GM19099 (cell line): Measurements from ENCODE around the gene HSPA4.

Experiments used
- POLR2A ChIP-seq: IDR thresholded peaks from 3 replicates; pipeline ENCODE4 v1.6.1; 2011; ENCODE audit warnings: low read depth; ENCODE audit not compliant: insufficient read length; ENCODE audit errors: extremely low read depth

Gene HSPA4

GRCh38 chr5:133051542-133052316 lies at the start of gene HSPA4:
TSS of gene HSPA4 (plus strand) at chr5:133052013. CDS start at chr5:133052251, 238 bp downstream.
- peak; percentile 97 for TF ChIP-seq POLR2A

DNA sequence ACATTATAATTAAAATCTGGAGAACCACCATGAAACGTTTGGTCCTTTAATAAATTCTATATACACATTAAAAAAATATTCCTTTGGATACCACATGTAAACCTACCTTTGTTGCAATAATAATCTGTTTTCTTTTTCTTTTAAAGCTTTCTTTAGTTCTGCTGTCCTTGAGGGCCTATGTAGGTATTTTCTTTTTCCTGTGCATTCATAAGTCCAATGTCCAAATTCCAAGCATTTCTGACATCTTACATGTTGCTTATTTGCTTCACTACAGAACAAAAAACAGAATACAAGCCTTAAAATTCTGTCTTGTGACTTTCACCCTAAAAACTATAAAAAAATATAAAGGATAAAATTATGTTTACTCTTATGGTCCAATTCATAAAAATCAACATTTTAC lies 45.2 kb upstream of the HSPA4 start:
- TF ChIP-seq POLR2A: no peak

GRCh38 chr5:133015466-133015865 lies 36.3 kb upstream of the HSPA4 start:
- no peak for TF ChIP-seq POLR2A

GRCh38 chr5:133017964-133018363 lies 33.8 kb upstream of the HSPA4 start:
- no peak for TF ChIP-seq POLR2A

GRCh38 chr5:133025804-133026663 lies 25.8 kb upstream of the HSPA4 start, which contains the start of gene ZCCHC10:
TSS of gene ZCCHC10 (minus strand) at chr5:133026549. CDS start at chr5:133026537, 12 bp downstream.
- peak; percentile 90 for TF ChIP-seq POLR2A

- TF ChIP-seq POLR2A: no peak
Observed at GRCh38 chr5:133026664-133027153, 25.1 kb upstream of the HSPA4 start.

- no peak for TF ChIP-seq POLR2A
Observed at GRCh38 chr5:133029416-133029815, 22.4 kb upstream of the HSPA4 start.

DNA sequence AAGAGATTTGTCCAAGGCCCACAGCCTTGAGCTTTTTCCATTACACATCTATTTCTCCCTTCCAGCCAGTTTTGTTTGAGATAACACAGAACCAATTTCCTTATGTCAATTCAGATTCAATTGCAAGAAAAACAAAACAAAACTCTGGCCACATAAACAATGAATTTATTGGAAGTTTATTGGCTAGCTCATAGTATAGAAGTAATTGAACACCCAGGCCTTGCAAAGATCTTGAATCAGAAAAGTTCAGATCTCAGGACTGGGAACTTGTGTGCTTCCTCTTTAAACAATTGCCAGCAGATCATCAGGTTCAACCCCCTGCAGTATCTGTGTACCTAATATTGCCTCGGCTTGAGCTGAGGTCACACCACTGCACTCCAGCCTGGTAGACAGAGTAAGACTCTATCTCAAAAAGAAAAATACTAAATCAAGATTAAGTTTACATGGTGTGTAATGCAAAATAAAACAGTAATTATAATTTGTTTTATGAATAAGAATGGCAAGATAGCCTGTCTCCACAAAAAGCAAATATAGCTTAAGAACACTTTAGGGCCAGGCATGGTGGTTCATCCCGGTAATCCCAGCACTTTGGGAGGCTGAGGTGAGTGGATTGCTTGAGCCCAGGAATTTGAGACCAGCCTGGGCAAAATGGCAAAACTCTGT lies 21.3 kb upstream of the HSPA4 start:
- no peak for TF ChIP-seq POLR2A

DNA sequence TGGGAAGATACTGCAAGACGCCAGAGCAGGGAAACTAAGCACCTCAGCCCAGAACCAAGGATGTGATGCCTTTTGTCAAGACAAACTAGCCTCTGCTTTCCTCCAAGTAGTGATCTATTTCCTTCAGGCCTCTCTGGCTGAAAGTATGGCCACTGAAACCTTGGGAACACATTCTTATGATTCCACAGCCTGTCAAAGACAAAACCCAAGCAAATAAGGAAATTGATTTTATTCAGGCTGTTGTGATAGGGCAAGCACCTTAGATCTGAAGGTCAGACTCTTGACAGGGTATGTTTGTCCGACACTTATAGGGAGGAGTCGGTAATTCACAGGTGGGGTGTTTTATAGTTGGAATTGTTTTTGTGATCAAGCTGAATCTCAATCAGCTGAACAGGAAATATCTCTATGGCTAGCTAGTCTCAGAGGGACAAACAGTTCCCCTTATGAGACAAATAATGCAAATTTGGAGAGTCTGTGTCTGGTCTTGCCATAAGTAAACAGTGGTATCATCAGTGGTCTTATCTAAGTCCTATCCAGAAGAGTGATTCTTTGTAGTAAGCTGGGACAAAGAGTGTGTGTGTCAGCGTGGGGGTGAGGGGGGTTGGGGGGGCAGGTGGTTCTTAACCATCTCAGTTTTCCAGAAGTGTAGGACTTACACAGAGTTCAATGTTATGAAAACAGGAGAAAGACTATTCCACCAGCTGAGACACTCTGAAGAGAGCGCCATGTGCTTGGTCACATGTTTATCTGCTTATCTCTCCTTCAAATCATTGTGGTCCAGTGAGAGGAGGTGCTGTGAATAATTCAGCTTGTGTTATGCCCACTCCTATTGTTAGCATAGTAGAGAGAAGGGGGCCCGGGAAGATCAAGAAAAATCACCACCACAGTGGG lies 18.7 kb upstream of the HSPA4 start:
- no peak for TF ChIP-seq POLR2A

DNA sequence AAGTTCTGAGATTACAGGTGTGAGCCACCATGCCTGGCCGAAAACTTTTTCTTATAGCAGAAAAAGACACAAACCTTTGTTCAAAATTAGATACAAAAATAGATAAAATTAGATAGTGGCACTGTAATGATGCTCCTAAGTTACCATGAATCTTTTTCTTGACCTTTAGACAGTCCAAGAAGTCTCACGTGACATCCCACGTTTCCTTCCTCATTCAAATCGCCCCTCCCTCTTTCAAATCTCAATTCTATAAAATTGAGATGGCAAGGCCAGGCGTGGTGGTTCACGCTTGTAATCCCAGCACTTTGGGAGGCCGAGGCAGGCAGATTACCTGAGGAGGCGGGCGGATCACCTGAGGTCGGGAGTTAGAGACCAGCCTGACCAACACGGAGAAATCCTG lies 17.7 kb upstream of the HSPA4 start:
- no peak for TF ChIP-seq POLR2A

GRCh38 chr5:133035224-133035623 lies 16.6 kb upstream of the HSPA4 start:
- no peak for TF ChIP-seq POLR2A

- TF ChIP-seq POLR2A: no peak
Observed at GRCh38 chr5:133041157-133041784, 10.5 kb upstream of the HSPA4 start.

- TF ChIP-seq POLR2A: no peak
Observed at GRCh38 chr5:133041910-133042309, 9.9 kb upstream of the HSPA4 start.

DNA sequence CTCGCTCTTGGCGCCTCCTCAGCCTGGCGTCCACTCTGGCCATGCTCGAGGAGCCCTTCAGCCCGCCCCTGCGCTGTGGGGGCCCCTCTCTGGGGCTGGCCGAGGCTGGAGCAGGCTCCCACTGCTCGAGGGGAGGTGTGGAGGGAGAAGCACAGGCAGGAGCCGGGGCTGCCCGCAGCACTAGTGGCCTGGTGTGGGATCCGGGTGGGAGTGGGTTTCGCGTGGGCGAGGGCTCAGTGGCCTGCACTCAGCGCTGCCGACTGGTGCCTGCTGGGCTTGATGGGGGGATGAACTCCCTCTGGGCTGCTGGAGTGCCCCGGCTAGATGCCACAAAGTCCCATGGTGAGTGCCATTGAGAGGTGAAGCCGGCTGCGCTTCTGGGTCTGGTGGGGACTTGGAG lies 4.4 kb upstream of the HSPA4 start:
- no peak for TF ChIP-seq POLR2A
